ENCODE results near the gene PRRC2B.
"Not testable (repeated sequence)": the region's sequence is repeated elsewhere in the genome, so short reads cannot be mapped to it uniquely, and the experiment has no call there.

Gene PRRC2B

GRCh38 chr9:131472085-131472484 lies 78.2 kb downstream of the PRRC2B start:
- not testable (repeated sequence) for DNase-seq (ENCODE audit: low read depth)

GRCh38 chr9:131473198-131473885 lies 79.5 kb downstream of the PRRC2B start:
- no peak for DNase-seq (ENCODE audit: low read depth)

GRCh38 chr9:131473891-131474290 lies 80.0 kb downstream of the PRRC2B start:
- no peak for DNase-seq (ENCODE audit: low read depth)

GRCh38 chr9:131474711-131475110 lies 80.8 kb downstream of the PRRC2B start:
- DNase-seq (ENCODE audit: low read depth): no peak

GRCh38 chr9:131475111-131475955 lies 81.4 kb downstream of the PRRC2B start:
- DNase-seq (ENCODE audit: low read depth): no peak

GRCh38 chr9:131475956-131476776 lies 82.3 kb downstream of the PRRC2B start:
- DNase-seq (ENCODE audit: low read depth): no peak

- DNase-seq (ENCODE audit: low read depth): no peak
Measured at GRCh38 chr9:131476777-131477345, 83.0 kb downstream of the PRRC2B start.

- no peak for DNase-seq (ENCODE audit: low read depth)
Measured at GRCh38 chr9:131477367-131477766, 83.5 kb downstream of the PRRC2B start.

- no peak for DNase-seq (ENCODE audit: low read depth)
Measured at GRCh38 chr9:131477816-131478419, 84.0 kb downstream of the PRRC2B start.

GRCh38 chr9:131478421-131478868 lies 84.6 kb downstream of the PRRC2B start:
- DNase-seq (ENCODE audit: low read depth): peak; percentile 36

- no peak for DNase-seq (ENCODE audit: low read depth)
Measured at GRCh38 chr9:131478911-131479310, 85.0 kb downstream of the PRRC2B start.

GRCh38 chr9:131480258-131480657 lies 86.4 kb downstream of the PRRC2B start:
- DNase-seq (ENCODE audit: low read depth): no peak

- DNase-seq (ENCODE audit: low read depth): no peak
Measured at GRCh38 chr9:131481441-131482342, 87.8 kb downstream of the PRRC2B start.

GRCh38 chr9:131482343-131483006 lies 88.6 kb downstream of the PRRC2B start:
- no peak for DNase-seq (ENCODE audit: low read depth)

GRCh38 chr9:131483319-131484050 lies 89.6 kb downstream of the PRRC2B start:
- DNase-seq (ENCODE audit: low read depth): no peak

- no peak for DNase-seq (ENCODE audit: low read depth)
Measured at GRCh38 chr9:131484051-131484445, 90.2 kb downstream of the PRRC2B start.

- DNase-seq (ENCODE audit: low read depth): no peak
Measured at GRCh38 chr9:131484560-131485185, 90.8 kb downstream of the PRRC2B start.

- no peak for DNase-seq (ENCODE audit: low read depth)
Measured at GRCh38 chr9:131485206-131485605, 91.3 kb downstream of the PRRC2B start.

All from stimulated activated CD4-positive, alpha-beta T cell treated with anti-CD3 and anti-CD28 coated beads, Interleukin-2, amount 100 ng/mL, for 4 hours (primary cell).